ENCODE measurements around the gene TIGD3. TPM values are rescaled to one million over a fixed set of nuclear protein-coding genes. Genes with fewer than 3 reads are reported as not detected.

TIGD3 gene
- total and polyA plus RNA-seq, 10 of the 15 experiments (the other 5 are each of a cell fraction or from before 2014, with no cell fraction given): 0.13 to 1.4 (median 0.57) TPM

GRCh38 chr11:65376138-65376713 is 21.7 kb downstream of the TIGD3 start:
- RAD21 ChIA-PET (ENCODE audit: unreplicated experiment): no interaction called here
- Histone ChIP-seq H3K36me3 (ENCODE audit: control insufficient read depth in 2 of 2, insufficient read depth in 2 of 2, low read length in 1 of 2) (peaks cover 0 to 3% of the 10 kb centered on the region in 2 experiments; a peak in 2 of 4 replicates), H3K9me3 (replicated peaks; ENCODE audit: control insufficient read depth, insufficient read depth, low read length) (no peaks in the 10 kb centered on the region), H3K9ac (ENCODE audit: control insufficient read depth, insufficient read depth, low read length) (no peak overlapping the region), H3K4me1 (ENCODE audit: control insufficient read depth, insufficient read depth, low read length) (peaks cover 26% of the 10 kb centered on the region), H4K20me1 (ENCODE audit: control insufficient read depth, insufficient read depth) (no peaks in the 10 kb centered on the region), H3K79me2 (ENCODE audit: control insufficient read depth, insufficient read depth, low read length) (peaks cover 10% of the 10 kb centered on the region), H3K27ac (ENCODE audit: control insufficient read depth, insufficient read depth) (no peak overlapping the region), H2AFZ (ENCODE audit: control insufficient read depth, low read depth, low read length) (no peak overlapping the region), H3K27me3 (replicated peaks in 1 of 2; ENCODE audit: control insufficient read depth in 2 of 2, insufficient read depth in 2 of 2, low read length in 1 of 2) (no peaks in the 10 kb centered on the region), H3K4me2 (ENCODE audit: control insufficient read depth, insufficient read depth) (no peak overlapping the region), H3K4me3 (no peak overlapping the region)
- SMC1A ChIA-PET (ENCODE audit: uncharacterized antibody, unreplicated experiment): interaction anchor here (0.8 kb wide), 1 partner anchor 135 kb away, joined by 3 read pairs; no protein-coding TSS in a partner anchor
- ATAC-seq: no peak
- CTCF ChIA-PET: interaction anchor here (1.0 to 1.4 kb wide), 2 partner anchors 27 to 30 kb away, joined by 3 to 4 read pairs; no protein-coding TSS in a partner anchor
- intact Hi-C loops (cut with micrococcal nuclease; ENCODE audit: unreplicated experiment): no loop called here
- no peak for DNase-seq (ENCODE audit: low read depth, low spot score)
- no TSS peak for BruUV-seq (replicated peaks)
- in situ Hi-C loops (cut with MboI): no loop called here
- POLR2A ChIA-PET: interaction anchor here (0.6 to 1.3 kb wide), 3 partner anchors 23 to 134 kb away, joined by 3 to 8 read pairs (median 3); no protein-coding TSS in a partner anchor
- no peak for FAIRE-seq
- WGBS (ENCODE audit: insufficient coverage, insufficient replicate concordance, low lambda C conversion rate, missing lambda C conversion rate): 93% methylated on average over 16 of the region's 16 CpGs
- TF ChIP-seq RB1 (IDR thresholded peaks at IDR 0.05; ENCODE audit: borderline replicate concordance): no peak
- TF ChIP-seq NBN (IDR thresholded peaks at IDR 0.05): no peak
- TF ChIP-seq EED (IDR thresholded peaks at IDR 0.05; ENCODE audit: low read depth): no peak
- TF ChIP-seq SMARCA5 (IDR thresholded peaks at IDR 0.05): no peak
- TF ChIP-seq NFIC (IDR thresholded peaks at IDR 0.05; ENCODE audit: low read depth, low read length): no peak
- no peak for TF ChIP-seq NR2C1 (IDR thresholded peaks at IDR 0.05)
- TF ChIP-seq ZBTB33 (IDR thresholded peaks at IDR 0.05): no peak
- no peak for TF ChIP-seq E2F4 (IDR thresholded peaks at IDR 0.05; ENCODE audit: low read depth, low read length)
- no peak for TF ChIP-seq RFX5 (IDR thresholded peaks at IDR 0.05; ENCODE audit: low read depth, low read length)
- no peak for TF ChIP-seq CREB1 (IDR thresholded peaks at IDR 0.05; ENCODE audit: low read depth)
- TF ChIP-seq SP1 (IDR thresholded peaks at IDR 0.05; ENCODE audit: low read depth, low read length): no peak
- no peak for TF ChIP-seq EGR1 (IDR thresholded peaks at IDR 0.05; ENCODE audit: borderline replicate concordance in 1 of 2, low read depth in 2 of 2, low read length in 2 of 2)
- no peak for TF ChIP-seq MLLT1 (IDR thresholded peaks at IDR 0.05)
- TF ChIP-seq CHD4 (IDR thresholded peaks at IDR 0.05): no peak
- TF ChIP-seq HSF1 (IDR thresholded peaks at IDR 0.05; ENCODE audit: low read depth, low read length): no peak
